Activated CD4-positive, alpha-beta T cell treated with anti-CD3 and anti-CD28 coated beads, Interleukin-2, amount 10 ng/mL, durations not matched to agents 7 days and 5 days (primary cell): Measurements from ENCODE around the gene ATG16L1. TPM values are rescaled to one million over a fixed set of nuclear protein-coding genes. Genes with fewer than 3 reads are reported as not detected.

Source experiments
- CTCF ChIA-PET: fragments of 350-600 bp; sonication (Branson Sonifier 250); formaldehyde crosslinking; loops from one replicate; lab custom pipeline; 2021; ENCODE audit warnings: antibody characterized with exemption; lab: Charles Lee
- POLR2A ChIA-PET: fragments of 350-600 bp; sonication (Branson Sonifier 250); formaldehyde crosslinking; loops from one replicate; lab custom pipeline; 2021; ENCODE audit warnings: antibody characterized with exemption; lab: Charles Lee
- DNase-seq: peaks from one replicate; pipeline ENCODE4 v3.0.0-alpha.2; 2020
- H3K27ac Mint-ChIP-seq: one replicate; pipeline ENCODE4 v1.8.0; 2021; ENCODE audit warnings: mild to moderate bottlenecking, moderate library complexity, mixed read lengths
- H3K27me3 Mint-ChIP-seq: one replicate; pipeline ENCODE4 v1.8.0; 2021; ENCODE audit warnings: mixed read lengths
- H3K36me3 Mint-ChIP-seq: one replicate; pipeline ENCODE4 v1.8.0; 2021; ENCODE audit warnings: low read depth, mixed read lengths
- H3K4me1 Mint-ChIP-seq: one replicate; pipeline ENCODE4 v1.8.0; 2021; ENCODE audit warnings: mixed read lengths
- H3K4me3 Mint-ChIP-seq: one replicate; pipeline ENCODE4 v1.8.0; 2021; ENCODE audit warnings: mild to moderate bottlenecking, moderate library complexity, mixed read lengths
- H3K9me3 Mint-ChIP-seq: one replicate; pipeline ENCODE4 v1.8.0; 2021; ENCODE audit warnings: mixed read lengths
- total RNA-seq, 2 experiments: library from RNA; stranded (reverse); gene quantifications; one replicate each; pipeline ENCODE4 v1.2.3, GENCODE V29; 2021

ATG16L1 gene
- total RNA-seq, 2 experiments from 2014 or later, result 52.6 to 55.4 TPM

DNA sequence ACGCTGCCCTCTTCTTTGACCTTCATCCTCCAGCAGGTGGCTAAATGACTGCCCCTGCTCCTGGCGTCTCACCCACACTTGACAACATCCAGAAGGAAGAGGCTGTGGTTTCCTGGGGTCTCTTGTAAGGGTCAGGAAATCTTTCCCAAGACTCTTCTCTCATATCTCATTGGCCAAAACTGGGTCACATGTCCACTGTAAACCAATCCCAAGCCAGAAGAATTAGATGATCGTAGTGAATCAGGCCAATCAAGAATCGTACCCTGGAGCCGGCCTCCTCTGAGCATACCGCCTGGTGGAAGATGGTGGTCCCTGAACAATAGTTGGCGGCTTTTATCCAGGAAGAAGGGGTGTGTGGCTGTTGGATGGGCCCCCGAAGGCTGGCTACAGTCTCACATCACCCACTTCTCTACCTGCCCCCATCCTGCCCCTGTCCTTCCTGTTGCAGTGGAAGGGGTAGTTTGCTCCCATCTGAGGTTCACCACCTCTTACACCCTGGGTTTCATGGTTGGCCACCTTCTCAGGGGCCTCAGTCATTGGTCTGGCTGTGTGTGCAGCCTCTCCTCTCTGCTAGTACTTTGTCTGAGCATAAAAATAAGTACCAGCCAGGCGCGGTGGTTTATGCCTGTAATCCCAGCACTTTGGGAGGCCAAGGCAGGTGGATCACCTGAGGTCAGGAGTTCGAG is 59.9 kb downstream of the ATG16L1 start:
- Mint-ChIP-seq H3K27ac (no peak overlapping the region), H3K27me3 (peaks cover 3% of the 10 kb centered on the region), H3K4me3 (no peak overlapping the region), H3K36me3 (no peaks in the 10 kb centered on the region), H3K9me3 (no peaks in the 10 kb centered on the region), H3K4me1 (peaks cover 4% of the 10 kb centered on the region)
- CTCF ChIA-PET, result no interaction called here
- no peak for DNase-seq
- POLR2A ChIA-PET, result no interaction called here

DNA sequence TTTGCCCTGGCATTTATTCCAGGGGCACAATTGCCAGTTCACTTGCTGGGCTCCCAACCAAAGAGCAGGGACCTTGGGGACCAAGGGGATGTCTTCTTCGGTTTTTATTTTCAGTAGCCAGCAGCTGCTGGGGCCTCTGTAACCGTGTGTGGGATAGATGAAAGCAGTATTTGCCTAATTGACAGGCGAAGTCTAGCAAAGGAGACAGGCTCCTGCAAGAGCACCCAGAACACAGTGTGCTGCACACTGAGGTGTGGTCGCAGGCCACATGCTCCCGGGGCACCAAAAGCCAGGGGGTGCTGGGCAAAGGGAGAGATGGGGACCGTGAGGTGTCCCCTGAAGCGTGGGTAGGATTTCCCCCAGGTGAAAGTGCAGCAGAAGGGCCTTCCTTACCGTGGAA is 61.4 kb downstream of the ATG16L1 start:
- POLR2A ChIA-PET, result no interaction called here
- Mint-ChIP-seq H3K4me1 (peaks cover 4% of the 10 kb centered on the region), H3K27ac (no peak overlapping the region), H3K4me3 (no peak overlapping the region), H3K9me3 (no peaks in the 10 kb centered on the region), H3K36me3 (no peaks in the 10 kb centered on the region), H3K27me3 (peaks cover 3% of the 10 kb centered on the region)
- DNase-seq, result no peak
- CTCF ChIA-PET, result interaction anchor here (0.6 kb wide), 1 partner anchor 132 kb away, joined by 3 read pairs; no protein-coding TSS in a partner anchor

DNA sequence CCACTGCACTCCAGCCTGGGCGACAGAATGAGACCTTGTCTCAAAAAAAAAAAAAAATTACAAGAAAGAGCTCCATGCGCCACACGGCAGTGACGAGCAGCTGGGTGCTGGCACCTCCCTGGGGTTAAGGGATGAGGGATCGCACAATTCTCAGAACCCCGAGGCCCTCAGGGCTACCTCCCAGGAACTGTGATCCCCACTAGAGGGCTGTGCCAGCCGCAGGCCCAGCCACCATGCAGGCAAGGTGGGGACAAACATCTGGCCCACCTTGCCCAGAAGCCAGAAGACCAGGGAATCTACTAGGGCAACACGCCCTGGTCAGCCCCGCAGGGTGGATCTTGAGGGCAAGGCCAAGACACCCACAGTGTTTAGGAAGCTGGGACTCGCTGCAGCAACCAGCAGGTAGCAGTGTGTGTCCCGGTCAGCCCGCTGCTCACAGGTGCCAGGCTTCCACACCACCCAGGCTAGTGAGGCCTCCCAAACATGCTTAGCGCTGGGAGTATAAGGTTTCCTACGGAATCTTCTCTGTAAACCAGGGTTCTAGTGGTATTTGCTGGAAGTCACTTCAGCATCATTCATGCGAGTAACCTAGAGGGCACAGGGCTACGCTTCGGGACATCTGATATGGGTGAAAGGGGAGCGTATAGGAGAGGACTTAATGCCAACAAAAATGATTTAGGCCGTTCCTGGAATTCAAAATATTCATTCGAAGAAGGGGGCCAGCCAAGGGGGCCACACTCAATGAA is 62.9 kb downstream of the ATG16L1 start:
- CTCF ChIA-PET, result interaction anchor here (1.4 kb wide), 1 partner anchor 14 kb away, joined by 5 read pairs; no protein-coding TSS in a partner anchor
- no peaks in the 10 kb centered on the region for H3K36me3 Mint-ChIP-seq
- DNase-seq, result no peak
- H3K27ac Mint-ChIP-seq, result no peak overlapping the region
- no peak overlapping the region for H3K4me3 Mint-ChIP-seq
- no peaks in the 10 kb centered on the region for H3K9me3 Mint-ChIP-seq
- peaks cover 4% of the 10 kb centered on the region for H3K4me1 Mint-ChIP-seq
- H3K27me3 Mint-ChIP-seq, result peaks cover 9% of the 10 kb centered on the region
- POLR2A ChIA-PET, result no interaction called here

- Mint-ChIP-seq H3K27ac (no peak overlapping the region), H3K4me3 (no peak overlapping the region), H3K36me3 (no peaks in the 10 kb centered on the region), H3K9me3 (no peaks in the 10 kb centered on the region), H3K4me1 (peaks cover 5% of the 10 kb centered on the region), H3K27me3 (peaks cover 9% of the 10 kb centered on the region)
- ChIA-PET CTCF (interaction anchor here (0.6 to 1.6 kb wide), 3 partner anchors 13 to 1816 kb away, joined by 3 to 4 read pairs (median 3); no protein-coding TSS in a partner anchor), POLR2A (no interaction called here)
- DNase-seq, result no peak
Measured at GRCh38 chr2:233317196-233317943, 65.9 kb downstream of the ATG16L1 start.

DNA sequence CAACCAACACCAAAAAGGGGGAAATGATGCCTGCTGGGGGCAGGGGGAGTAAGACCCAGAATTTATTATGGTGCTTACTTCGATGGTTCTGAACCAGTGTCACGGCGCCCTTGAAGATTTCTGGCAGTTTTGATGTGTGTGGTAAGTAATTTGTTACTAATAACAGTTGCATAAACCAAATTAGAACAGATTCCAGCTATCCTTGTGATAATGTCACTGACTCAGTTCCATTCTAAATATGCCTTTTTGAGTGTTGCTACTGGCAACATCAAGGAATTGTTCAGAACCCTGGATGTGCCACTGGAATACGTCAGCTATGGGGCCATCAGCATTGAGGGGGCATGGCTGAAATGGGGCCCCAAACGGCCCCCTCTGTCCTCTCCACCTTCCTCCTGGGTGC is 67.8 kb downstream of the ATG16L1 start:
- Mint-ChIP-seq H3K9me3 (no peaks in the 10 kb centered on the region), H3K36me3 (no peaks in the 10 kb centered on the region), H3K27ac (no peak overlapping the region), H3K27me3 (peaks cover 9% of the 10 kb centered on the region), H3K4me1 (peaks cover 17% of the 10 kb centered on the region), H3K4me3 (no peak overlapping the region)
- ChIA-PET CTCF (interaction anchor here (0.8 kb wide), 1 partner anchor 9 kb away, joined by 3 read pairs; no protein-coding TSS in a partner anchor), POLR2A (no interaction called here)
- no peak for DNase-seq

DNA sequence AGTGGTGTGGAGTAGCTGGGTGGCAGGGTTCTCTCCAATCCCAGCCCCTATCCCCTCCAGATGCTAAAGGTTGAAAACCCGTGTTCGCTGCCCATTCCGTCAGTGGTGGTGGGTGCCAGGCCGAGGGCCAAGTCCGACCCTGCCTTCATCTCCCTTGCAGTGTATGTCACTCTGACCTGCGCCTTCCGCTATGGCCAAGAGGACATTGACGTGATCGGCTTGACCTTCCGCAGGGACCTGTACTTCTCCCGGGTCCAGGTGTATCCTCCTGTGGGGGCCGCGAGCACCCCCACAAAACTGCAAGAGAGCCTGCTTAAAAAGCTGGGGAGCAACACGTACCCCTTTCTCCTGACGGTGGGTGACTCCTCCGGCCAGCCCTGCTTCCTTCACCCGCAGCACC is 69.0 kb downstream of the ATG16L1 start:
- Mint-ChIP-seq H3K9me3 (no peaks in the 10 kb centered on the region), H3K27ac (no peak overlapping the region), H3K4me3 (no peak overlapping the region), H3K36me3 (no peaks in the 10 kb centered on the region), H3K4me1 (peaks cover 18% of the 10 kb centered on the region), H3K27me3 (peaks cover 12% of the 10 kb centered on the region)
- ChIA-PET POLR2A (no interaction called here), CTCF (interaction anchor here (1.2 to 2.0 kb wide), 3 partner anchors 11 to 123 kb away, joined by 4 to 7 read pairs (median 5); no protein-coding TSS in a partner anchor)
- DNase-seq, result no peak

DNA sequence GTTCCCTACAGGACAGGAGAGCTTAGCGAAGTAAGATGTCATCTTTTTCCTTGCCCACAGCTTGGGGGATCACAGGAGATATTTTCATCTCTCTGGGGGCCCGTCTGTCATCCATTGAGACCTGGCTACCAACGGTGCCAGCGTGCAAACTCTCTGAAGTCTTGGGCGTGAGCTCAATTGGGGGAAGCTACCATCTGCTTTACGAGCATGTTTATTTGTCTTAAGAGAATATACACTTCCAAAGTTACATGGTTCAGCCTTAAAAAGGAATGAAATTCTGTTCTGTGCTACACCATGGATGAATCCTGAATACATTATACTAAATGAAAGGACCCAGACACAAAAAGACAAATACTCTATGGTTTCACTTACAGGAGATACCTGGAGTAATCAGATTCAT is 69.7 kb downstream of the ATG16L1 start:
- ChIA-PET CTCF (interaction anchor here (1.2 to 2.0 kb wide), 4 partner anchors 12 to 122 kb away, joined by 4 to 8 read pairs (median 6); partner anchors contain the start of gene DGKD), POLR2A (no interaction called here)
- H3K9me3 Mint-ChIP-seq, result no peaks in the 10 kb centered on the region
- no peak overlapping the region for H3K27ac Mint-ChIP-seq
- peaks cover 12% of the 10 kb centered on the region for H3K27me3 Mint-ChIP-seq
- peaks cover 18% of the 10 kb centered on the region for H3K4me1 Mint-ChIP-seq
- no peak overlapping the region for H3K4me3 Mint-ChIP-seq
- H3K36me3 Mint-ChIP-seq, result no peaks in the 10 kb centered on the region
- no peak for DNase-seq

DNA sequence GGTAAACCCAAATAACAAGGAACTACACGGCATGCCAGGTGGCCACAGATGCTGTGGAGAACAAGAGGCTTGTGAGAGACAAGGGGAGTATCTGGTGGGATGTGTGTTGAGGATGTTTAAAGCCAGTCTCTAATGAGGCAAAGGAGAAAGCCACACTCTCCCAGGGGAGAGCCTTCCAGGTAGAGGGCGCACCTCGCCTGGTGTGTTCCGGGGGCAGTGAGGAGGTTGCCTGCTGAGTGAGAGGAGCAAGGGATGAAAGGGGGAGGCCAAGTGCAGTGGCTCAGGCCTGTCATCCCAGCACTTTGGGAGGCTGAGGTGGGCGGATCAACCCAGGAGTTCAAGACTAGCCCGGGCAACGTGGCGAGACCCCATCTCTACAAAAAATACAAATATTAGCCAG is 72.4 kb downstream of the ATG16L1 start:
- H3K4me3 Mint-ChIP-seq, result no peak overlapping the region
- H3K4me1 Mint-ChIP-seq, result peaks cover 18% of the 10 kb centered on the region
- H3K36me3 Mint-ChIP-seq, result no peaks in the 10 kb centered on the region
- POLR2A ChIA-PET, result no interaction called here
- no peaks in the 10 kb centered on the region for H3K9me3 Mint-ChIP-seq
- H3K27me3 Mint-ChIP-seq, result peaks cover 6% of the 10 kb centered on the region
- DNase-seq, result no peak
- H3K27ac Mint-ChIP-seq, result no peak overlapping the region
- CTCF ChIA-PET, result interaction anchor here (0.7 to 1.5 kb wide), 3 partner anchors 14 to 1637 kb away, joined by 3 to 4 read pairs (median 3); no protein-coding TSS in a partner anchor

GRCh38 chr2:233325256-233325655 is 73.8 kb downstream of the ATG16L1 start:
- H3K4me3 Mint-ChIP-seq, result no peak overlapping the region
- H3K36me3 Mint-ChIP-seq, result peaks cover 2% of the 10 kb centered on the region
- CTCF ChIA-PET, result interaction anchor here (0.7 to 1.5 kb wide), 3 partner anchors 15 to 24 kb away, joined by 3 to 4 read pairs (median 3); no protein-coding TSS in a partner anchor
- DNase-seq, result no peak
- H3K9me3 Mint-ChIP-seq, result no peaks in the 10 kb centered on the region
- no peak overlapping the region for H3K27ac Mint-ChIP-seq
- POLR2A ChIA-PET, result no interaction called here
- peaks cover 6% of the 10 kb centered on the region for H3K27me3 Mint-ChIP-seq
- H3K4me1 Mint-ChIP-seq, result peaks cover 24% of the 10 kb centered on the region

- no peak for DNase-seq
- H3K27ac Mint-ChIP-seq, result no peak overlapping the region
- POLR2A ChIA-PET, result no interaction called here
- no peak overlapping the region for H3K4me3 Mint-ChIP-seq
- peaks cover 2% of the 10 kb centered on the region for H3K36me3 Mint-ChIP-seq
- peaks cover 6% of the 10 kb centered on the region for H3K27me3 Mint-ChIP-seq
- H3K4me1 Mint-ChIP-seq, result peaks cover 28% of the 10 kb centered on the region
- no peaks in the 10 kb centered on the region for H3K9me3 Mint-ChIP-seq
- CTCF ChIA-PET, result interaction anchor here (0.7 kb wide), 1 partner anchor 23 kb away, joined by 3 read pairs; no protein-coding TSS in a partner anchor
Measured at GRCh38 chr2:233325814-233326213, 74.3 kb downstream of the ATG16L1 start.

DNA sequence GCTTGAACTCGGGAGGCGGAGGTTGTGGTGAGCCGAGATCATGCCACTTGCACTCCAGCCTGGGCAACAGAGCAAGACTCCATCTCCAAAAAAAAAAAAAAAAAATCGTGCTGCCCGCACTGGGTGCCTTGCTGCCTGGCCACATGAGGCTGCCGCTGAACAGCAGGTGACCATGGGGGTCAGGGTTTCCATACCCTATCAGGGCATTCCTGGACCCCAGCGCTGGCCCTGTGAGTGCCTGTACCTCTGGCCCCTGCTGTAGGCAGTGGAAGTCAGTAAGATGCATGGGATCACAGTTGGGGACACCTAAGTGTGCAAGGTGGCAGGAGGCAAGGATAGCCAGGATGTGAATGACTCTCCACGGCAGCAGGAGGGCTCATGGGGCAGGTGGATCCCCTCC is 75.0 kb downstream of the ATG16L1 start:
- POLR2A ChIA-PET, result no interaction called here
- peaks cover 35% of the 10 kb centered on the region for H3K4me1 Mint-ChIP-seq
- peaks cover 6% of the 10 kb centered on the region for H3K36me3 Mint-ChIP-seq
- peaks cover 3% of the 10 kb centered on the region for H3K27me3 Mint-ChIP-seq
- H3K4me3 Mint-ChIP-seq, result no peak overlapping the region
- CTCF ChIA-PET, result no interaction called here
- H3K9me3 Mint-ChIP-seq, result peaks cover 5% of the 10 kb centered on the region
- DNase-seq, result no peak
- no peak overlapping the region for H3K27ac Mint-ChIP-seq

GRCh38 chr2:233328922-233329321 is 77.4 kb downstream of the ATG16L1 start:
- Mint-ChIP-seq H3K4me3 (no peak overlapping the region), H3K36me3 (peaks cover 14% of the 10 kb centered on the region), H3K9me3 (peaks cover 11% of the 10 kb centered on the region), H3K27me3 (peaks cover 3% of the 10 kb centered on the region), H3K27ac (peak overlapping the region; percentile 41), H3K4me1 (peaks cover 41% of the 10 kb centered on the region)
- ChIA-PET CTCF (interaction anchor here (1.1 to 1.5 kb wide), 2 partner anchors 9 to 14 kb away, joined by 3 to 5 read pairs; no protein-coding TSS in a partner anchor), POLR2A (no interaction called here)
- DNase-seq, result no peak
